Measurements from ENCODE around the gene PRKCB. TPM values are rescaled to one million over a fixed set of nuclear protein-coding genes. Genes with fewer than 3 reads are reported as not detected.

The PRKCB gene
- total RNA-seq, 2 experiments from 2014 or later: 21.0 to 51.6 TPM

DNA sequence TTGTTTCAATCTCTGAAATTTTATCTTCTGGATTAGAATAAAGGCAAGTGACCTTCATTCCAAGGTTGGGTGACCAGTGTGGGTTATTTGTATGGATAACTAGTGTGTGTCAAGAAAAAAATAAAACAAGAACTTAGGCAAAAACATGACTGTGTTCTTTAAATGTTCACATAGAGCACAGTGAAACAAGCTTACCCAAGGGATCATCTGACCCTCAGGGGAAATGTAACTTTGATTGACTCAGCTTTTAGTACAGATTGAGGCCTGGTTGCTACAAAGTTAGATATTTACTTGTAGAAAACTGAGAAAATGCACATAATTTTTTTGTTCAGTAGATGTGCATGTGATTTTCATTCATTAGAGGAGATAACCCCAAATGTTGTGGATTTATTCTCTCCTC, 427.0 kb downstream of the PRKCB start:
- H3K4me2 ChIP-seq (ENCODE audit: low read length): no peak overlapping the region
- intact Hi-C loops (cut with micrococcal nuclease; ENCODE audit: unreplicated experiment): no loop called here
- H2AFZ ChIP-seq (ENCODE audit: low read length): no peak overlapping the region
- no peaks in the 10 kb centered on the region for H3K79me2 ChIP-seq (ENCODE audit: insufficient read depth, low read depth, low read length)
- H3K36me3 ChIP-seq (ENCODE audit: insufficient read depth, low read length): no peaks in the 10 kb centered on the region
- CTCF ChIA-PET (ENCODE audit: unreplicated experiment): no interaction called here
- H3K9me2 ChIP-seq (ENCODE audit: insufficient read depth, low read length): no peaks in the 10 kb centered on the region
- TF ChIP-seq EZH2phosphoT487 (IDR thresholded peaks at IDR 0.05; ENCODE audit: borderline replicate concordance, low read depth, low read length): no peak
- no peak for TF ChIP-seq CTCF (conservative IDR thresholded peaks at IDR 0.05; ENCODE audit: low read length)
- H3K9me3 ChIP-seq (ENCODE audit: low read length): no peaks in the 10 kb centered on the region
- no peaks in the 10 kb centered on the region for H3K4me1 ChIP-seq (ENCODE audit: insufficient read depth, low read length, poor library complexity, severe bottlenecking)
- no peaks in the 10 kb centered on the region for H4K20me1 ChIP-seq (ENCODE audit: insufficient read depth, low read length)
- BruUV-seq (replicated peaks): no TSS peak
- DNase-seq (ENCODE audit: low spot score): no peak
- POLR2A ChIA-PET: no interaction called here
- no peak overlapping the region for H3K4me3 ChIP-seq (ENCODE audit: low read depth, low read length, poor library complexity, severe bottlenecking)
- H3K27ac ChIP-seq (ENCODE audit: low read depth, low read length, poor library complexity, severe bottlenecking): no peak overlapping the region

Small RNAs within 50 kb of the gene (microRNA-seq; reads per million reads assigned to microRNA genes)
- gene MIR1273H (ENCODE audit: borderline replicate concordance): not detected

Small RNAs within 50 kb of the gene (small RNA-seq; reads per million reads assigned to genes)
- gene MIR1273H: not detected

Other genes starting within 250 kb of the PRKCB start
- gene NDUFAB1, start 239.7 kb upstream of the PRKCB start, total RNA-seq (2014; rRNA removed; shearing (Covaris generic)): 111 and 159 TPM in 2 replicates
- gene NDUFAB1, start 239.7 kb upstream of the PRKCB start, total RNA-seq (2022): 107 and 149 TPM in 2 replicates
- 15.1 and 16.6 TPM in 2 replicates for gene PALB2, start 194.7 kb upstream of the PRKCB start, total RNA-seq (2014; rRNA removed; shearing (Covaris generic))
- 34.7 and 35.1 TPM in 2 replicates for gene PALB2, start 194.7 kb upstream of the PRKCB start, total RNA-seq (2022)
- 37.3 and 42.9 TPM in 2 replicates for gene DCTN5, start 194.5 kb upstream of the PRKCB start, total RNA-seq (2014; rRNA removed; shearing (Covaris generic))
- gene DCTN5, start 194.5 kb upstream of the PRKCB start, total RNA-seq (2022): 88.2 and 89.6 TPM in 2 replicates
- gene PLK1, start 157.1 kb upstream of the PRKCB start, total RNA-seq (2014; rRNA removed; shearing (Covaris generic)): 59.6 and 69.5 TPM in 2 replicates
- gene PLK1, start 157.1 kb upstream of the PRKCB start, total RNA-seq (2022): 156 and 164 TPM in 2 replicates
- gene ERN2, start 122.8 kb upstream of the PRKCB start, total RNA-seq (2014; rRNA removed; shearing (Covaris generic)): 1.2 and 1.3 TPM in 2 replicates
- 2.5 and 2.6 TPM in 2 replicates for gene ERN2, start 122.8 kb upstream of the PRKCB start, total RNA-seq (2022)
- not detected in 2 replicates for gene CHP2, start 81.0 kb upstream of the PRKCB start, total RNA-seq (2014; rRNA removed; shearing (Covaris generic))
- gene CHP2, start 81.0 kb upstream of the PRKCB start, total RNA-seq (2022): not detected in 2 replicates

Measured in OCI-LY7 (cell line).